GM12891 (cell line): Measurements from ENCODE around the gene OR2F1.

Source experiments
- POLR2A ChIP-seq: IDR thresholded peaks from 2 replicates; pipeline ENCODE4 v1.6.1; 2011; ENCODE audit warnings: low read depth, low read length, control low read depth
- POLR2AphosphoS5 ChIP-seq: IDR thresholded peaks from 2 replicates; pipeline ENCODE4 v1.6.1; 2011; ENCODE audit warnings: low read depth, low read length, control low read depth
- POU2F2 ChIP-seq: IDR thresholded peaks from 2 replicates; pipeline ENCODE4 v1.6.1; 2011; ENCODE audit warnings: low read depth, mild to moderate bottlenecking, control low read depth, low read length, moderate library complexity
- TAF1 ChIP-seq: IDR thresholded peaks from 2 replicates; pipeline ENCODE4 v1.6.1; 2011; ENCODE audit warnings: low read depth, low read length, control low read depth

GRCh38 chr7:143909863-143910262, 44.8 kb upstream of the OR2F1 start:
- no peak for TF ChIP-seq POLR2A
- TF ChIP-seq POU2F2: no peak
- no peak for TF ChIP-seq TAF1
- TF ChIP-seq POLR2AphosphoS5: no peak
